Measurements from ENCODE around the gene DICER1. TPM values are rescaled to one million over a fixed set of nuclear protein-coding genes. Genes with fewer than 3 reads are reported as not detected.

The DICER1 gene
- total RNA-seq, 1 donor from 2014 or later = 69.6 TPM

GRCh38 chr14:95102680-95103044, 54.7 kb downstream of the DICER1 start:
- no peak for TF ChIP-seq CTCF (IDR thresholded peaks at IDR 0.05)
- ChIA-PET CTCF (no interaction called here), POLR2A (no interaction called here)
- no peaks in the 10 kb centered on the region for H3K9me3 Mint-ChIP-seq
- H3K36me3 Mint-ChIP-seq (ENCODE audit: low read depth) = peaks cover 78% of the 10 kb centered on the region
- H3K27ac Mint-ChIP-seq = no peak overlapping the region
- ATAC-seq (ENCODE audit: low read depth) (no peak), DNase-seq (no peak)
- H3K4me1 Mint-ChIP-seq = peaks cover 4% of the 10 kb centered on the region
- H3K4me3 Mint-ChIP-seq = no peak overlapping the region
- intact Hi-C loops (cut with micrococcal nuclease) = no loop called here
- no peaks in the 10 kb centered on the region for H3K27me3 Mint-ChIP-seq

- TF ChIP-seq CTCF (IDR thresholded peaks at IDR 0.05) = no peak
- Mint-ChIP-seq H3K27ac (no peak overlapping the region), H3K9me3 (no peaks in the 10 kb centered on the region), H3K4me3 (no peak overlapping the region), H3K27me3 (no peaks in the 10 kb centered on the region), H3K36me3 (ENCODE audit: low read depth) (peaks cover 76% of the 10 kb centered on the region), H3K4me1 (peaks cover 4% of the 10 kb centered on the region)
- ATAC-seq (ENCODE audit: low read depth) = no peak
- no peak for DNase-seq
- CTCF ChIA-PET = no interaction called here
- POLR2A ChIA-PET = interaction anchor here (0.5 kb wide), 1 partner anchor 87 kb away, joined by 3 read pairs; no protein-coding TSS in a partner anchor
- intact Hi-C loops (cut with micrococcal nuclease) = no loop called here
Measured at GRCh38 chr14:95101736-95102679, 55.3 kb downstream of the DICER1 start.

DNA sequence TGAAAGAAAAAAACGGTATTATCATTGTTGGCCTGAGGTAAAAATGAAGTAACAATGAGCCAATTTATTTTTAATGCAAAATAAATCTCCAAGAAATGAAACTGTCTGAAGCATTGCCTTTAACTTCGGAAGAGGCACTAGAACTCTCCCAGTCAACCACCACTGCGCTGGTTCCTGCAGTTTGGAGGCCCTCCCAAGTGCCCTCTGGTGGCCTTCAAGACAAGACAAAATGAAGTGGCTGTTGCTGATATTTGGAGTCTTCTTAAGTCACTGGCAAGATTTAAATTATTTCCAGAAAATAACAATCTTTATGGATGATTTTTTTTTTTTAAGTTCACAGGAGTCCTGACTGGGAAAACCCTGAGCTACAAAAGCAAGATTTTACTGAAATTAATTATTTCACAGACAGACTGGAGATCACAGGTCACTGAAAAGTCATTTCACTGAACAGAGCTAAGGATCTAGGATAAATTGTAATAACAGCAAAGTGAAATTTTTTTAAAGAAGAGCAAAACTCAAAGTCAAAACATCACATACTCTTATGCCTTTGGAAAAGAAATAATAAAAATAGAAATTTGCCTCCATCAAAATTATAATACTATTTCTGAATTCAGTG, 58.2 kb downstream of the DICER1 start:
- no peak for DNase-seq
- ATAC-seq (ENCODE audit: low read depth) = peak; percentile 56
- CTCF ChIA-PET = interaction anchor here (0.7 to 1.0 kb wide), 2 partner anchors 126 to 264 kb away, joined by 3 to 4 read pairs; no protein-coding TSS in a partner anchor
- Mint-ChIP-seq H3K36me3 (ENCODE audit: low read depth) (peaks cover 83% of the 10 kb centered on the region), H3K4me1 (peaks cover 4% of the 10 kb centered on the region), H3K9me3 (no peaks in the 10 kb centered on the region), H3K27me3 (no peaks in the 10 kb centered on the region), H3K4me3 (no peak overlapping the region), H3K27ac (no peak overlapping the region)
- TF ChIP-seq CTCF (IDR thresholded peaks at IDR 0.05) = no peak
- intact Hi-C loops (cut with micrococcal nuclease) = loop anchor here (1.0 kb wide), 1 partner anchor 262 kb away; no protein-coding TSS in a partner anchor
- POLR2A ChIA-PET = no interaction called here

GRCh38 chr14:95097385-95097784, 59.9 kb downstream of the DICER1 start:
- Mint-ChIP-seq H3K27me3 (no peaks in the 10 kb centered on the region), H3K27ac (no peak overlapping the region), H3K4me3 (no peak overlapping the region), H3K4me1 (peaks cover 4% of the 10 kb centered on the region), H3K9me3 (no peaks in the 10 kb centered on the region), H3K36me3 (ENCODE audit: low read depth) (peaks cover 82% of the 10 kb centered on the region)
- intact Hi-C loops (cut with micrococcal nuclease) = no loop called here
- DNase-seq (no peak), ATAC-seq (ENCODE audit: low read depth) (no peak)
- ChIA-PET CTCF (no interaction called here), POLR2A (no interaction called here)
- TF ChIP-seq CTCF (IDR thresholded peaks at IDR 0.05) = no peak

GRCh38 chr14:95096476-95096875, 60.9 kb downstream of the DICER1 start:
- no peak overlapping the region for H3K27ac Mint-ChIP-seq
- H3K36me3 Mint-ChIP-seq (ENCODE audit: low read depth) = peaks cover 79% of the 10 kb centered on the region
- intact Hi-C loops (cut with micrococcal nuclease) = no loop called here
- no peaks in the 10 kb centered on the region for H3K9me3 Mint-ChIP-seq
- H3K4me3 Mint-ChIP-seq = no peak overlapping the region
- no peaks in the 10 kb centered on the region for H3K27me3 Mint-ChIP-seq
- no peak for DNase-seq
- TF ChIP-seq CTCF (IDR thresholded peaks at IDR 0.05) = no peak
- ChIA-PET CTCF (no interaction called here), POLR2A (no interaction called here)
- ATAC-seq (ENCODE audit: low read depth) = no peak
- H3K4me1 Mint-ChIP-seq = peaks cover 4% of the 10 kb centered on the region

Measured in activated B cell treated with CpG ODN at 0.5 μM for 24 hours (primary cell).